Right hindlimb (tissue), 1 donor: ENCODE results near the gene KLHL11.
"Not testable (repeated sequence)": the region's sequence is repeated elsewhere in the genome, so short reads cannot be mapped to it uniquely, and the experiment has no call there.

Experiments used
- DNase-seq: peaks from one replicate; pipeline ENCODE4 v3.0.0-alpha.2; 2018

Gene KLHL11

DNA sequence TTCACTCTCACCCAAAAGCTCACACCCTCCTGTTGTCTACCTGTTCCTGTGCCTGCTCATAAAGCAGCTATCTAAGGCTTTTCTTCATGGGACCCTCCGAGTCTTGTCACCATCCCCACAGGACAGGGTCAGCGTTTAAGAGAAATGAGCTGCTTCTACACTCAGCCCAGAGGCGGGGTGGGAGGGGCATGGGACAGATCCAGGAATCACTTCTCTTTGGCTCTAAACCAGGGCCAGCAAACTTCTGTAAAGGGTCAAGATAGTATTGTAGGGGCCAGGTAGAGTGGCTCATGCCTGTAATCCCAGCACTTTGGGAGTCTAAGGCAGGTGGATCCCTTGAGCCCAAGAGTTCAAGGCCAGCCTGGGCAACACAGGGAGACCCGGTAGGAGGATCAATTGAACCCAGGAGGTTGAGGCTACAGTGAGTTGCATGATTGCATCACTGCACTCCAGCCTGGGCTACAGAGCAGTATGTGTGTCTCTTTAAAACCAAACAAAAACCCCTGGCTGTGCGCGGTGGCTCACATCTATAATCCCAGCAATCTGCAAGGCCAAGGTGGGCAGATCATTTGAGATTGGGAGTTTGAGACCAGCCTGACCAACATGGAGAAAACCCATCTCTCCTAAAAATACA is 23.2 kb upstream of the KLHL11 start:
- DNase-seq = no peak

DNA sequence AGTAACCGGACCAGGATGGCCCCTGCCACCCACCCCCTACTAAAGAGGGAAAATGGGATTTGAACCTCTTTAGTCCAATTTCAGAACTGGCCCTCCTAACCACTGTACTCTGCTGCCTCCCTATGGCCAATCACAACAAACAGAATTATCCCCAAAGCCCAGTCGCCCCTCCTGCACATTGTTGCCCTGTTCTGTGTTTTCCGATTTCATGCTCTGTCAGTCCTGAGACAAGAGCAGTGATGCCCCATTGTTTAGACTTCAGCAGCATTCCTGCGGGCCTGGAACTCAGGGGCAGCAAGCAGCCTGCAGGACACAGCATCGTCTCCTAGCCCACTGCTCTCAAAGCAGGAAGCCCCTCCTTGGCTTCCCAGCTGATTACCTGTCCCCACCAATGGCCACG is 20.5 kb upstream of the KLHL11 start:
- no peak for DNase-seq

DNA sequence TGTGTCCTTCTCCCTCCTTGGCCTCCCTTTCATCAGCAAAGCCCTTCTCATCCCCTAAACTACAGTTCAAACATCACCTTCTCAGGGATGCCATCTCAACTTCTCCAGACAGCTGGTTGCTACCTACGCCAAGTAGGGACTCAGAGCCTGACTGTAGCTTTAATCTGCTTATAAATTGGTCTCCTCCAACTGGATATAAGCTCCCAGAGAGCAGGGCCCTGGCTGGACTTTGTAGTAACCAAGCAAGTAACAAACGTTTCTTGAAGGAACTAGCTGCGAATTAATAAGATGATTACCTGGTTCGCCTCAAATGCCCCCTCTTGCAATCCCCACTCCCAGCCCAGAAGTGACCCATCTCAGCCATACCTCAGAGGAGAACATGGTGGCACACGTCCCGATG is 17.5 kb upstream of the KLHL11 start:
- DNase-seq = no peak

DNA sequence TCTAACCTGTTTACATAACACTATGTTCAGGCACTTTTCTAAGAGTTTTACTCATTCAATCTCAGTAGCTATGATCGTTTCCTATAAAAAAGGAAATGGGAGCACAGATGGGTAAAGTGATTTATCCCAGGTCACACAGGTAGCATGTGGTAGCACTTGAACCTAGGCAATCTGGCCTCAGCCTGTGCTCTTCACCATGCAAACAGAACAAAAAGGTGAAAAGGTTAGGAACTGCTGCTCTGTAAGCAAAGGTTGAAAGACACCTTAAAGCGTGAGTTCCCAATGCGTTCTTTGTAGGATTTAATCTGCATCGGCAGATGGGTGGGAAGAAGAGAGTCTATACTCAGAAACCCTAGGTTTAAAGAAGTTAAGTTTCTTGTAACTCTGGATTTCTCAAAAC is 14.9 kb upstream of the KLHL11 start:
- no peak for DNase-seq

DNA sequence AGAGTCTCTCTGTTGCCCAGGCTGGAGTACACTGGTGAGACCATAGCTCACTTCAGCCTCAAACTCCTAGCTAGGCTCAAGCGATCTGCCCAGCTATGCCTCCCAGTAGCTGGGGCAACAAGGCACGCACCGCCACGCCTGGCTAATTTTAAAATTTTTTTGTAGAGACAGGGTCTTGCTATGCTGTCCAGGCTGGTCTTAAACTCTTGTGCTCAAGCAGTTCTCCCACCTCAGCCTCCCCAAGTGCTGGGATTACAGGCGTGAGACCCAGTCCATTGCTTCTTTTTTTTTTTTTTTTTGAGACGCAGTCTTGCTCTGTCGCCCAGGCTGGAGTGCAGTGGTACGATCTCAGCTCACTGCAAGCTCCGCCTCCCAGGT is 9.1 kb upstream of the KLHL11 start:
- DNase-seq = not testable (repeated sequence)

DNA sequence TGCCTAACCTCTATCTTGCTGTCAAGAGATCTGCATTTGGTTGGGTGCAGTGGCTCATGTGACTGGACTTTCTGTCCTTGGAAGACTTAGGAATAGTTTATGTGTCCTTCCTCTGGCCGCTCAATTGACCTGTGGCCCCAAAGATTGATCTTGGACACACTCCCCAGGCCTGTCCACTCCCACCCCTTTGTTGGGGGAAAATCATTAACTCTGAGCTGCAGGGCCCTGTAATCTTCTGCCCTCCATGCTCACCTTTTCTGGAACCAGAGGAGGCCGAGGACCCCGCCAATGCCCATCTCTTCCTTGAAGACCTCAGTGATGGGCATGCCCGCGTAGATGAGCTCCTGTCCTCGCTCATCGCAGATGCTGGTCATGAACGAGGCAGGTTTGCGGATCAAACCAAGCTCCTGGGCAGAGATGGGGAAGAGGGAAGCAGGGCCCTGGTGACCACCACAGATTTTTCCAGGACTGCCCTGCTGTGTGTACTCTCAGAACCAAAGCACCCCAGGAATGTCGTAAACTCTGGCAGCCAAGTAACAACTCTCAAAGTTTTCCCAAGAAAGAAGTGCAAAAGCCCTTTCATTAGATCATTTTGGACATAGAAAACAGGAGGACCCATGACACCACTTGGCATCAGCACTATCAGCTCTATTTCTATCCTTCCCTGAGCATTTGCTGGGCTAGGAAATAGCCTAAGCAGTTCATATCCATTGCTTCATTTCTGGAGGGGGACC is 8.5 kb upstream of the KLHL11 start:
- DNase-seq = no peak

DNA sequence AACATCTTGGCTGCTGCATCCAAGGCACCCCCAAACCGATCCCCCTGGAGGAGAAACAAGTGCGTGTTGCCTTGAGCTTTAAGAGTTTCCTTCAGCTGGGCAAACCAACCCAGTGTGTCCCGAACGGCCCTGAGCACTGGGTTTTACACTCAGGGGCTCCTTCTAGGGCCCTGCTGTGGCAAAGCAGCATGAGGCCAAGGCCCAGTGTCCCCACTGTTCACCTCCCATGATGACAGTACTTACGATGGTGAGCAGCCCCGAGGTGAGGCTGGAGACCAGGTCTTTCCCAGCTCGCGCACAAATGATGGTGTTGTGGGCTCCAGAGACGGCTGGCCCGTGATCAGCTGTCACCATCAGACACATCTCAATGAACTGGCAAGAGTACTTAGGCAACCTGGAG is 6.6 kb upstream of the KLHL11 start:
- no peak for DNase-seq

DNA sequence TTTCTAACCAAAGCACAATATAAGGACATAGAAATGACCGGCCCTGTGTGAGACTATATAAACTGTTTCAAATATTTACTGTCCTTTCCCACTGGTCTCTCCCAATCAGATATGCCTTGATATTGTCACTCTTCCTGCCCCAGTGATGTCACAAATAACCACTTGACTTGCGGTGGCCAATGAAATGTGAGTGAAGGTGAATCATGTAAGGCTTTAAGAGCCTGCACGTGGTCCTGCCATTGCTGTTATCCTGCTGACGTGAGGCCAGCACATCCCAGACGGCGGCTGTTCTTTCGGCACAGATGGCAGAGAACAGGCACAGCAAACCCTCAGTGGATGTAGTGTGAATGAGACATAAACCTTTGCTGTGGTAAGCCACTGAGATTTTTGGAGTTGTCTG is 5.4 kb upstream of the KLHL11 start:
- DNase-seq = no peak

DNA sequence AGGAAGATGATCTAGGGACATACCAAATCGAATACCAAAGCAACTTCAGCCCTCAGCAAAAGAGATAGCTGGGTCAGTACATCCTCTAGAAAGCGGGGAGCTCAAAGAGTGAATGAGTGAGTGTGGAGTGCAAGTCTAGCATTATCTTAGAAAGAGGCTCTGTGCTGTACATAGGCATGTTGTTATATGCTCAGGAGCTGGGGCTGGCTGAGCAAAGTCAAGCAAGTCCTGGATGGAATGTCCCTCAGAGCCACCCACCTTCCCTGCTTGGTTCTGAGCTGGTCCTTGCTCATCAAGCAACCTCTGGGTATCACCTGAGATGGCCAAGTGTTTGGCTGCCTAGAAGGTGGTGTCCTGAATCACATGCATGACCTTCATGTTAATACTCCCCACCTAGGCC is 4.9 kb upstream of the KLHL11 start:
- no peak for DNase-seq

DNA sequence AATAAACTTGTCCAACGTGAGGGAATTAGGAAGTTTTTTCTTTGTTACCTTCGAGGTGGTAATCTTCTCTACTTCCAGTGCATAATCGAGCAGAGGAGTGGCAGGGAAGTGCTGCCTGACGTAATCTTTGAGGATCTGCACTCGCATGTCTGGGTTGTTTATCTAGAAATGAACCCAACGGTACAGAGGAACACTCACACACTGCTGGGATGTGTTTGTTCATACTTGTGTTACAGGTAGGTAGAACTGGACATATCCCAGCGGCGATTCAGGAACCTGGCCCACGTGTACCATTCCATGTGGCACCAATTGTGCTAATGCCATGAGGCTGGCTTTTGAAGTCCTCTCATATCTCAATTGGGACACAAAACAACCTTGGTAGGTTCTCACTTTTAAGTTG is 4.2 kb upstream of the KLHL11 start:
- DNase-seq = no peak

DNA sequence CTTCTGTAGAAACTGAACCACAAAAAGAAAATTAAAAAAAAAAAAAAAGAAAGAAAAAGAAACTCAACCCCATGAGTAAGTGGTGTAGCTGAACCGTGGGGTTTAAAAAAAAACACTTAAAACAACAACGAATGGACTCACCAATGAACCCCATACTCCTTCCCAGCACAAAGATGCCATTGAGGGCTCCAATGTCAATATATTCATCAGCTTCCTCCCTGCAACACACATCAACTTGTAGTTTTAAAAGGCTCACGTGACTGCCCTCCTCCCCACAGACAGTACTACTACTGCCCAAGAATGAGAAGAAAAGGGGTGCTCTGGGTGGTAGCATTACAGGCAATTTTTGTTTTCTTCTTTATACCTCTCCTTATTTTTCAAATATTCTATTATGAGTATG is 3.3 kb upstream of the KLHL11 start:
- DNase-seq = no peak

DNA sequence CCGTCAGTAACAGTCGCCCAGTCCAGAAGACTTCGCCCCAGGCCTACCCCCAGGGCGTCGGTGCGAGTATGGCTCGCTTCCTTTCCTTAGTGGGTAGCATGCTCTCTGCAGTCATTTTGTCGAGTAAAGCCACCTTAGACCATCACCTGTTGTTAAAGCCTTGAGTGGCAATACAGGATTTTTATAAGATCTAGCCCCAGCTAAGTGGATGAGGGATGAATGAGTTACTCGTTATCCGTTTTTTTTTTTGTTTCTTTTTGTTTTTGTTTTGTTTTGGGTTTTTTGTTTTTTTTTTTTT is 322 bp upstream of the KLHL11 start:
- DNase-seq = no peak

DNA sequence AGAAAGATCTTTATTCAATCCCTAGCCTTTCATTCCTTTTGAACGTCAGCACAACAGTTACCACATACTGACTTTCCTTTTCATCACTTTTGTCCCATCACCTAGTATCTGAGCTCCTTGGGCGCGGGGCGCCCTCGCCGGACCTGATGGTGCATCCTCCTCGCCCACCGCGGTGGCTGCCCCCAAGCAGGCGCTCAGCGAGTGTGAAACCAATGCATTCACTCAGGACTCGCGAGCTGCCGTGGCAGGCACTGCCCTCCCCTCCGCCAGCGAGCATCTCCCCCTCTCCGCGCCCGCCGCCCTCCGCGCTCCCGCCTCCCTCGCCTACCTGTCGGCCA is 756 bp downstream of the KLHL11 start:
- DNase-seq = no peak

DNA sequence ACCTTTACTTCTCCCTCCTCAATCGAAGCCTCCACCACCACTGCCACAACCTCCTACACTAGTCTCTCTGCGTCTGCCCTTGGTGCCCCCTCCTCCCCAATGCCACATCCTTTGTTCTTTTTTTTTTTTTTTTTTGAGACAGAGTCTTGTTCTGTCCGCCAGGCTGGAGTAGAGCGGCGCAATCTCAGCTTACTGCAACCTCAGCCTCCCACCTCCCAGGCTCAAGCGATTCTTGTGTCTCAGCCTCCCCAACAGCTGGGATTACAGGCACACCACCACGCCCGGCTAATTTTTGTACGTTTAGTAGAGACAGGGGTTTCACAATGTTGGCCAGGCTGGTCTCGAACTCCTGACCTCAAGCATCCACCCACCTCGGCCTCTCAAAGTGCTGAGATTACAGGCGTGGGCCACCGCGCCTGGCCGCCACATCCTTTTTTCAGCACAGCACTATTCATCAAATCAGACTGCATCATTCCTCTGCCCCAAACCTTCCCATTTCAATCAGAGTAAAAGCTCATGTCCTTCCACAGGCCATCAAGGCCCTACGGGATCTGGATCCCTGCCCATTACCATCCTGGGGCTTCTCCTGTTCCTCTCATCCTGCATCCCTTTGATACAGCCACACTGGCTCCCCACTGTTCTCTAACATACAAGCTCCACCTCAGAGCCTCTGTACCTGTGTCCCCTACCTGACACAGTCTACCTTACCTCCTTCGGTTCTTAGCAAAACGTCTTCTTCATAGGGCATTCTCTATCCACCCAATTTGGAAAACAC is 2.0 kb downstream of the KLHL11 start:
- DNase-seq = no peak

DNA sequence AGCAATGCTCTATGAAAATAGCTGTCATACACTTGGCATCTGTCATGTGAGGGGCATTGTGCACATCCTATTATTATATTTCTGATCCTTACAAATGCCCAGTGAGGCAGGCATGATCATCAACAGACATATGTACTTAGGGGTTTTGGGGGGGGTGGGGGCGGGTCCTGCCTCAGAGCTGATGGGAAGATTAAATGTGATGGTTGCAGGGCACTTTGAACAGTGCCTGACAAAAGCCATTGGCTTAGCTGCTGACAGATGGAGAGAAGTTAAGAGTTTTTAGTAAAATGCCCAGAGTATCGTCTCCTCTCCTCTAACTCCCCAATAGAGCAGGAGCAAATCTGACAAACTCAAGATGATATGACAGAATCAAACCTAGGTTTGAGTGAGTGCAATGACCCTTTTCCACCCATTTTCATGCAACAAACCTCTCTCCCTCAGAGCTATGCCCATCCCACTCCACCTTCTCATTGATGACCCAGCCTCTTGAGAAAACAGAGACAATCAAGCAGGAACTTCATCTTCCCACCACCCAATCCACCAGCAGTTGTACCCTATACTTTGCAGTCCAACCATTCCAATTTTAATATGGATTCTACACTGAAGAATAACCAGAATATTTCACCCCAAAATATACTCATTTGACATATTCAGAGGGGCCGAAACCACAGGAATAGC is 4.8 kb downstream of the KLHL11 start:
- no peak for DNase-seq

DNA sequence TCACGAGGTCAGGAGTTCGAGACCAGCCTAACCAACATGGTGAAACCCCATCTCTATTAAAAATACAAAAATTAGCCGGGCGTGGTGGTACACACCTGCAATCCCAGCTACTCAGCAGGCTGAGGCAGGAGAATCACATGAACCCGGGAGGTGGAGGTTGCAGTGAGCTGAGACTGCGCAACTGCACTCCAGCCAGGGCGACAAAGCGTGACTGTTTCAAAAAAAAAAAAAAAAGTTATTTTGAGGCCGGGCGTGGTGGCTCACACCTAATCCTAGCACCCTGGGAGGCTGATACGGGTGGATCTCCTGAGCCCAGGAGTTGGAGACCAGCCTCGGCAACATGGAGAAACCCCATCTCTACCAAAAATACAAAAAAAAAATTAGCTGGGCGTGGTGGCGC is 13.8 kb downstream of the KLHL11 start:
- not testable (repeated sequence) for DNase-seq

DNA sequence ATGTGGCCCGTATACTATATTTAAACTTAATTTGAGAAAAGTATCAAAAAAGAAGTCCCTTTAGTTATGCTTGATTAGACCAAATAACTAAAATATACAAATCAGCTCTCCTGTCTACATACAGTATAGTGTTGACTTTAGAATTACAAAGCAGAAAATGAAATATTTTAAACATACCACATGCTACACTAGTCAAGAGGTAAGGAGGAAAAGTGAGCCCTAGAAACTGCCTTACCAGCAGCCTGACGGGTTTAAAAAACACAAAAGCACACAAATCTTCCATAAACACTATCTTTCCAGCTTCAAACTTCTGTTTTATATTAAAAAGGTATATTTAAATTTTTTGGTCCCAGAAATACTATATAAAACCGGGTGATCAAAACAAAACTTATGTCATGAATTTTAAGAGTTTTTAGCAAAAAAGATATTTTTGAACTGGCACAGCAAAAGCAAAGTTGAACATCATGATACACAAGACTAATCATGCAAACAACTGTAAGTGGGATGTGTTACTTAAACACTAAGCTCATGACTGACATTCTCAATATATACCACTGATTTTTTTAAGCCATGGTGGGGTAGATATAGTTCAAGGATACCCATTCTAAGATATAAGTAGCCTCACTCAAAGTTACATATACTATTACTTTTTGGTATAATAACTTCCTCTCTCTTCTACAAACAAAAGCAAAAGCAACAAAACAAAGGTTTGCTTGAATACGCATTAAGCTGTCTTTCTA is 15.8 kb downstream of the KLHL11 start:
- DNase-seq = no peak

DNA sequence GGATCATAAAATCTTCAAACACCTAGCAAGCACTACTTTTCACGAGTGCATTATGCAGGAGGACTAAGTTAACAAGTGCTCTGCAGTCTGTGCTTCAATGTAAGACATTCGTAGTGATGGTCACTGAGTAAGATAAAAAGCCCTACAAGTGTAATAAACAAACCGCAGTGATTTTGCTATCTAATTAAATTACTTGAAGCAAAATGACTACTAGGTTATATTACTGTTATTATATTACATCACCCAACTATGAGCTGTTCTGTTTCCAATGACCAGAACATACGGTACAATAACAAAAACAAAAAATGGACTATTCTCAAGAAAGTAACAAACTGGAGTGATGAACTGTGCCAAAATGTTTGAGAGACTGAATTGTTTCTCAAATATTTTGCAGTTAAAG is 16.4 kb downstream of the KLHL11 start:
- DNase-seq = no peak

DNA sequence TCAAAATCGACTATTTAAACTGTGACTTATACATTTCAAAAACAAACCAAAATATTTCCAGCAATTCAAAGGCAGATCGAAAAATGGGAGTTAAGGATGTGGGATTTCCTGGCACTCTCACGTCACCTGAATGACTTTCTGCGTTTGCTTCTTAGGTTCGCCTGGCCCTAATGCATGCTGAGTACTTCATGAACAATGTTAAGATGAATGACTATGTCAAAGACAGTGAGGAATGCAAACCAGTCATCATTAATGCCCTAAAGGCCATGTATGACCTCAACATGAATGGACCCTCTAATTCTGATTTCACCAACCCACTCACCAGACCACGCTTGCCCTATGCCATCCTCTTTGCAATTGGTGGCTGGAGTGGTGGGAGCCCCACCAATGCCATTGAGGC is 20.3 kb downstream of the KLHL11 start:
- DNase-seq = no peak

DNA sequence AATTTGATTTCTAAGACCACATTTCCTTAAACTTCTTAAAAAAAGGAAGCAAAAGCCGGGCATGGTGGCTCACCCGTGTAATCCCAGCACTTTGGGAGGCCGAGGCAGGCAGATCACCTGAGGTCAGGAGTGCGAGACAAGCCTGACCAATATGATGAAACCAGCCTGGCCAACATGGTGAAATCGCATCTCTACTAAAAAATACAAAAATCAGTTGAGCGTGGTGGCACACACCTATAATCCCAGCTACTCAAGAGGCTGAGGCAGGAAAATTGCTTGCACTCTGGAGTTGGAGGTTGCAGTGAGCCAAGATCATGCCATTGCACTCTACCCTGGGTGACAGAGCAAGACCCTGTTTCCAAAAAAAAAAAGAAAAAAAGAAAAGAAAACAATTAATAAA is 24.4 kb downstream of the KLHL11 start:
- DNase-seq = not testable (repeated sequence)

DNA sequence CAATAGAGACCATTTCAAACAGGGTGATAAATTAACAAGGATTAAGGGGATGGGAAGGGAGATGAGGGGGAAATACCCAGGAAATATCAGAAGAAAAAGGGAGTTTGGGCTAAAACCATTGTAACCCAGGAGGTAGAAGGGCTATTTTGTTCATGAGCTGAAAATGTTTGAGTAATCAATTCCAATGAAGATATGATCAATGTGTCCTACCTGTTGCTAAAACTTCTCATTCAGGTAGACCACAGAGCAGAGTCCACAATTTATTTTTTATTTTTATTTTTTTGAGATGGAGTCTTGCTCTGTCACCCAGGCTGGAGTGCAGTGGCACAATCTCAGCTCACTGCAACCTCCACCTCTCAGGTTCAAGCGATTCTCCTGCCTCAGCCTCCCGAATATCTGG is 25.8 kb downstream of the KLHL11 start:
- DNase-seq = not testable (repeated sequence)

DNA sequence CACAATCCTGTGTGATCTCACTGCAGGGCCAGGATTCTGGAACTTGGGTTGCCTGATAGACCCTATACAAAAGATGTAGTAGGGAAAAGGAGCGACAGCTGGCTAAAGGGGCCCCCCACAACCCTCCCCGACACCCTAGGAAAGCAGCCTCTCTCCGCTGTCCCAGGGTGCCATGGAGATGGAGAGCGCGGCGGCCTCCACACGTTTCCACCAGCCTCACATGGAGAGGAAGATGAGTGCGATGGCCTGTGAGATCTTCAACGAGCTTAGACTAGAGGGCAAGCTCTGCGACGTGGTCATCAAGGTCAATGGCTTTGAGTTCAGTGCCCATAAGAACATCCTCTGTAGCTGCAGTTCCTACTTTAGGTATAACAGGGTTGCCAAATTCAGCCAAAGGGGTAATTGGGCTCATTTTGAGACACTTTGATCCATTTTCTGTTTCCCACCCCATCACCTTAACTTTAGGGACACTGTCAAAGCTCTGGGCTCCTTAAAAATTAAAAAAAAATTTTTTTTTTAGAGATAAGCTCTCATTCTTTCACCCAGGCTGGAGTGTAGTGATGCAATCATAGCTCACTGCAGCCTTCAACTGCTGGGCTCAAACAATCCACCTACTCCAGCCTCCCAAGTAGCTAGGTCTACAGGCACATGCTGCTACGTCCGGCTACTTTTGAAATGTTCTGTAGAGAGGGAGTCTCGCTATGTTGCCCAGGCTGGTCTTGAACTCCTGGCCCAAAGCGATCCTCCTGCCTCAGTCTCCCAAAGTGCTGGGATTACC is 27.3 kb downstream of the KLHL11 start, which contains the start of gene KLHL10:
TSS of gene KLHL10 (plus strand) at position 65 of the 778 bp plus-strand sequence. CDS start at position 173, 108 bp downstream.
- no peak for DNase-seq
